PC-3 (cell line): ENCODE data around the gene IL16.

ENCODE experiments used
- CTCF ChIP-seq: fragments of 300-600 bp; sonication (generic); conservative IDR thresholded peaks from 2 replicates; pipeline ENCODE4 v1.5.1; 2017; ENCODE audit warnings: antibody characterized with exemption, low read depth, mild to moderate bottlenecking, low read length
- EZH2 ChIP-seq: fragments of 300-600 bp; sonication (generic); IDR thresholded peaks from one replicate; pipeline ENCODE4 v1.6.1; 2017; ENCODE audit warnings: antibody characterized with exemption, mild to moderate bottlenecking, low read length; ENCODE audit not compliant: unreplicated experiment

GRCh38 chr15:81156324-81156723 lies 40.4 kb upstream of the IL16 start:
- no peak for TF ChIP-seq CTCF
- TF ChIP-seq EZH2: no peak
